H1 (cell line): ENCODE results near the gene STXBP6. TPM values are rescaled to one million over a fixed set of nuclear protein-coding genes. Genes with fewer than 3 reads are reported as not detected.

ENCODE experiments used
- CTCF ChIA-PET: fragments of 300-600 bp; sonication (Branson Sonifier 250); formaldehyde crosslinking; loops from one replicate; lab custom pipeline; 2021; ENCODE audit not compliant: partially characterized antibody; lab: Charles Lee
- POLR2A ChIA-PET: fragments of 300-600 bp; sonication (Branson Sonifier 250); formaldehyde crosslinking; loops from one replicate; lab custom pipeline; 2021; ENCODE audit warnings: inconsistent platforms; ENCODE audit not compliant: partially characterized antibody; lab: Charles Lee
- DNase-seq, 2 experiments: peaks; one replicate each; pipeline versions ENCODE4 v3.0.0 to v3.0.0-alpha.2; 2010 to 2022; ENCODE audit warnings: low spot score in 2 of 2, low read depth in 1 of 2, mixed read lengths in 1 of 2
- FAIRE-seq: peaks from 2 replicates; lab custom pipeline; 2011; peaks lifted over from hg19 to GRCh38; lab: Jason Lieb, UNC
- H2AFZ ChIP-seq: 2 replicates; pipeline ENCODE4 v1.8.1; 2012; ENCODE audit warnings: low read length, inconsistent platforms
- H2AK5ac ChIP-seq: 2 replicates; pipeline ENCODE4 v1.6.1; 2013; ENCODE audit warnings: low read depth, low read length
- H2BK120ac ChIP-seq: replicated peaks from 2 replicates; pipeline ENCODE3; 2013; ENCODE audit warnings: low read depth, low read length, inconsistent platforms
- H2BK12ac ChIP-seq: 2 replicates; pipeline ENCODE4 v1.6.1; 2013; ENCODE audit warnings: low read depth, low read length
- H2BK15ac ChIP-seq: 2 replicates; pipeline ENCODE4 v1.6.1; 2013; ENCODE audit warnings: low read length
- H2BK20ac ChIP-seq: 2 replicates; pipeline ENCODE4 v1.6.1; 2013; ENCODE audit warnings: low read length
- H2BK5ac ChIP-seq: 2 replicates; pipeline ENCODE4 v1.6.1; 2013; ENCODE audit warnings: low read depth, low read length
- H3K14ac ChIP-seq: 2 replicates; pipeline ENCODE4 v1.6.1; 2013; ENCODE audit warnings: inconsistent platforms; ENCODE audit not compliant: insufficient read length
- H3K18ac ChIP-seq: 2 replicates; pipeline ENCODE4 v1.6.1; 2013; ENCODE audit warnings: low read length; ENCODE audit errors: extremely low read depth
- H3K23ac ChIP-seq: 2 replicates; pipeline ENCODE4 v1.6.1; 2013; ENCODE audit warnings: inconsistent platforms; ENCODE audit not compliant: insufficient read length
- H3K23me2 ChIP-seq: 2 replicates; pipeline ENCODE4 v1.6.1; 2013; ENCODE audit warnings: low read depth, low read length
- H3K27ac ChIP-seq: 2 replicates; pipeline ENCODE4 v1.6.1; 2011; ENCODE audit warnings: low read depth, low read length, inconsistent platforms
- H3K27me3 ChIP-seq, 4 experiments: replicated peaks in 1 of 4; 1 replicate in 1 of 4; 2 replicates in 3 of 4; pipeline versions ENCODE4 v1.6.1 to v1.8.1; 2011 to 2013; ENCODE audit warnings: low read length in 3 of 4, mild to moderate bottlenecking in 3 of 4, inconsistent platforms in 2 of 4, mixed read lengths in 2 of 4, moderate library complexity in 1 of 4; ENCODE audit not compliant: control insufficient read depth in 3 of 4, insufficient read depth in 3 of 4; ENCODE audit errors: extremely low read depth in 1 of 4
- H3K36me3 ChIP-seq, 4 experiments: 2 replicates each; pipeline versions ENCODE4 v1.6.1 to v1.8.1; 2011 to 2013; ENCODE audit warnings: mild to moderate bottlenecking in 4 of 4, low read length in 3 of 4, moderate library complexity in 2 of 4, control low read depth in 1 of 4, inconsistent platforms in 1 of 4; ENCODE audit not compliant: insufficient read depth in 4 of 4, control insufficient read depth in 2 of 4
- H3K4ac ChIP-seq: replicated peaks from 2 replicates; pipeline ENCODE3; 2013; ENCODE audit warnings: low read length, low read depth, mixed read lengths, inconsistent platforms; ENCODE audit not compliant: insufficient read length
- H3K4me1 ChIP-seq, 4 experiments: replicated peaks in 1 of 4; 1 replicate in 1 of 4; 2 replicates in 3 of 4; pipeline versions ENCODE4 v1.6.1 to v1.8.1; 2011 to 2013; ENCODE audit warnings: low read length in 3 of 4, inconsistent platforms in 2 of 4, mixed read lengths in 1 of 4; ENCODE audit not compliant: insufficient read depth in 4 of 4, control insufficient read depth in 3 of 4
- H3K4me2 ChIP-seq, 2 experiments: 2 replicates each; pipeline versions ENCODE4 v1.6.1 to v1.8.1; 2011 to 2013; ENCODE audit warnings: low read depth in 2 of 2, low read length in 2 of 2, control low read depth in 1 of 2, inconsistent platforms in 1 of 2, mild to moderate bottlenecking in 1 of 2; ENCODE audit not compliant: insufficient read depth in 1 of 2
- H3K4me3 ChIP-seq, 4 experiments: fragments of 200-600, 300-600 bp in 1 of 4; sonication (generic), shearing (Covaris generic), sonication (Bioruptor Twin) in 1 of 4; 2 replicates each; pipeline versions ENCODE4 v1.5.1 to v1.8.1; 2011 to 2016; ENCODE audit warnings: low read length in 4 of 4, low read depth in 3 of 4, control low read depth in 2 of 4, inconsistent platforms in 2 of 4, mild to moderate bottlenecking in 2 of 4, mixed read lengths in 1 of 4, moderate library complexity in 1 of 4; ENCODE audit not compliant: insufficient read depth in 2 of 4; ENCODE audit errors: extremely low read depth in 1 of 4
- H3K56ac ChIP-seq: replicated peaks from 2 replicates; pipeline ENCODE3; 2013; ENCODE audit warnings: low read depth, mild to moderate bottlenecking, mixed read lengths, low read length, inconsistent platforms; ENCODE audit not compliant: insufficient read length
- H3K79me1 ChIP-seq: 2 replicates; pipeline ENCODE4 v1.6.1; 2013; ENCODE audit warnings: low read depth, low read length, control low read depth
- H3K79me2 ChIP-seq, 2 experiments: 2 replicates each; pipeline versions ENCODE4 v1.6.1 to v1.8.1; 2012 to 2013; ENCODE audit warnings: low read length in 2 of 2, mild to moderate bottlenecking in 2 of 2, inconsistent platforms in 1 of 2; ENCODE audit not compliant: insufficient read depth in 2 of 2, control insufficient read depth in 1 of 2
- H3K9ac ChIP-seq, 4 experiments: replicated peaks in 1 of 4; 1 replicate in 1 of 4; 2 replicates in 3 of 4; pipeline versions ENCODE4 v1.6.1 to v1.8.1; 2011 to 2013; ENCODE audit warnings: low read depth in 3 of 4, low read length in 3 of 4, control low read depth in 2 of 4, mild to moderate bottlenecking in 2 of 4, moderate library complexity in 2 of 4, inconsistent platforms in 1 of 4; ENCODE audit errors: extremely low read depth in 1 of 4
- H3K9me3 ChIP-seq, 2 experiments: 2 replicates each; pipeline versions ENCODE4 v1.6.1 to v1.8.1; 2012 to 2013; ENCODE audit warnings: mild to moderate bottlenecking in 2 of 2, moderate library complexity in 2 of 2, control low read depth in 1 of 2, inconsistent platforms in 1 of 2, low read depth in 1 of 2, low read length in 1 of 2, mixed read lengths in 1 of 2; ENCODE audit not compliant: insufficient read depth in 2 of 2
- H4K20me1 ChIP-seq, 2 experiments: replicated peaks in 1 of 2; 2 replicates each; pipeline versions ENCODE3 to v1.8.1; 2011 to 2013; ENCODE audit warnings: inconsistent platforms in 2 of 2, low read length in 2 of 2, mild to moderate bottlenecking in 1 of 2; ENCODE audit not compliant: insufficient read depth in 2 of 2, control insufficient read depth in 1 of 2
- H4K5ac ChIP-seq: 2 replicates; pipeline ENCODE4 v1.6.1; 2013; ENCODE audit warnings: low read length, low read depth, mixed read lengths, inconsistent platforms; ENCODE audit not compliant: insufficient read length
- H4K8ac ChIP-seq: 2 replicates; pipeline ENCODE4 v1.8.0; 2013; ENCODE audit warnings: mild to moderate bottlenecking, moderate library complexity, low read length, inconsistent platforms; ENCODE audit not compliant: insufficient read depth; ENCODE audit errors: extremely low read depth
- H4K91ac ChIP-seq: replicated peaks from 2 replicates; pipeline ENCODE3; 2013; ENCODE audit warnings: low read length, mixed read lengths, inconsistent platforms; ENCODE audit not compliant: insufficient read length
- BCL11A ChIP-seq, 2 experiments: IDR thresholded peaks; one replicate each; pipeline ENCODE4 v1.6.1; 2011; ENCODE audit warnings: low read depth in 2 of 2, low read length in 2 of 2, mild to moderate bottlenecking in 2 of 2
- EP300 ChIP-seq, 2 experiments: IDR thresholded peaks; 1 replicate in 1 of 2; 2 replicates in 1 of 2; pipeline ENCODE4 v1.6.1; 2011 to 2012; ENCODE audit warnings: low read depth in 2 of 2, low read length in 2 of 2, mild to moderate bottlenecking in 2 of 2, borderline replicate concordance in 1 of 2, inconsistent platforms in 1 of 2, moderate library complexity in 1 of 2
- POU5F1 ChIP-seq: IDR thresholded peaks from 2 replicates; pipeline ENCODE4 v1.6.1; 2011; ENCODE audit warnings: low read depth, mild to moderate bottlenecking, low read length, moderate library complexity
- SIRT6 ChIP-seq: IDR thresholded peaks from one replicate; pipeline ENCODE4 v1.7.1; 2012; ENCODE audit warnings: low read length, inconsistent platforms
- WGBS, 2 experiments: shearing (Covaris generic) in 1 of 2; methylation state at CpG; one replicate each; pipeline versions ENCODE4 v1.1.6 to v1.1.7; 2013 to 2015; ENCODE audit warnings: low lambda C conversion rate in 2 of 2, mixed read lengths in 2 of 2, inconsistent platforms in 1 of 2, low coverage in 1 of 2, missing lambda C conversion rate in 1 of 2; ENCODE audit not compliant: insufficient replicate concordance in 2 of 2, insufficient coverage in 1 of 2, insufficient read length in 1 of 2; ENCODE audit errors: extremely low coverage in 1 of 2, missing lambda C conversion rate in 1 of 2; 5-methylcytosine and 5-hydroxymethylcytosine counted together
- polyA plus RNA-seq, 7 experiments: library from polyadenylated mRNA; depleted of rRNA in 3 of 7; stranded (reverse) in 5 of 7; unstranded in 2 of 7; fragments of >200 nt in 5 of 7; fragments of 200-250 nt in 2 of 7; gene quantifications; 1 replicate in 5 of 7; 2 replicates in 1 of 7; 4 replicates in 1 of 7; pipeline versions ENCODE4 v1.2.1 to v1.2.3, GENCODE V29; 2011 to 2013; ENCODE audit warnings: missing spikeins in 2 of 7, mixed read lengths in 2 of 7
- total RNA-seq: library from RNA; stranded (reverse); fragmentation: NEBNext Ultra II Directional; extraction: Animal tissue kit (Norgen Biotek cat#: 25700); gene quantifications from 2 replicates; pipeline ENCODE4 v1.2.1, GENCODE V29; 2021

STXBP6 gene
- total and polyA plus RNA-seq, 2 of the 8 experiments (the other 6 are each of a cell fraction or from before 2014, with no cell fraction given), result 9.4 to 18.1 TPM

DNA sequence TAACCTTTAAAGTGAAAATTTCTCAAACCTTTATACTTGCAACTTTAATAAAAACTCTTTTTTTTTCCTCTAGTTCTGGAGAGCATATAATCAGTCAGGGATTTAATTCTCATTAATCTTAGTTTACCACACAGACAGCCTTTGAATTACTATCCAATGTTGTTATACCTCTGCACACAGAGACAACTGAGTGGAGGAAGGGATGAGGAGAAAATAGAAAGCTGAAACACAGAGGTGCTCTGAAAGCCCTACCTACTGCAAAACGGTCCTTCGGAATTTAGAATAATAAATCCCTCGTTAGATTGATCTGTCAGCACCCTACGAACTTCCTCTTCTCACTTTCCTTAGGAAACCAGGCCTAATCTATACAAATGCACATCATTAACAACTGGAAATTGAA, 122.1 kb downstream of the STXBP6 start:
- Histone ChIP-seq H3K18ac (no peak overlapping the region), H4K91ac (no peak overlapping the region), H2BK12ac (no peak overlapping the region), H4K8ac (no peak overlapping the region), H2BK15ac (no peak overlapping the region)
- no peak for TF ChIP-seq EP300 (IDR thresholded peaks at IDR 0.05; ENCODE audit: borderline replicate concordance in 1 of 2, low read depth in 2 of 2, low read length in 2 of 2)
- TF ChIP-seq POU5F1, result no peak
- no peak for TF ChIP-seq SIRT6
- TF ChIP-seq BCL11A (IDR thresholded peaks at IDR 0.05; ENCODE audit: low read depth in 2 of 2, low read length in 2 of 2), result no peak
- TF ChIP-seq, all 59 proteins: peak for 0
- DNase-seq (no peak), FAIRE-seq (no peak)
- H3K79me1 ChIP-seq, result no peaks in the 10 kb centered on the region
- no peak overlapping the region for H3K27ac ChIP-seq
- no peak overlapping the region for H3K56ac ChIP-seq
- no peak overlapping the region for H2BK120ac ChIP-seq
- H2BK20ac ChIP-seq, result no peak overlapping the region
- H3K9me3 ChIP-seq, result no peaks in the 10 kb centered on the region
- no peak overlapping the region for H3K9ac ChIP-seq
- H3K14ac ChIP-seq, result no peak overlapping the region
- H3K4me3 ChIP-seq, result no peak overlapping the region
- no peaks in the 10 kb centered on the region for H3K27me3 ChIP-seq
- POLR2A ChIA-PET, result no interaction called here
- H3K23ac ChIP-seq, result no peak overlapping the region
- no peak overlapping the region for H2BK5ac ChIP-seq
- H3K36me3 ChIP-seq, result no peaks in the 10 kb centered on the region
- no peak overlapping the region for H2AK5ac ChIP-seq
- no peak overlapping the region for H3K4me2 ChIP-seq
- H3K4me1 ChIP-seq, result no peaks in the 10 kb centered on the region; a peak in 4 of 7 replicates
- no peak overlapping the region for H3K4ac ChIP-seq
- no peaks in the 10 kb centered on the region for H4K20me1 ChIP-seq
- no peaks in the 10 kb centered on the region for H3K23me2 ChIP-seq
- H3K79me2 ChIP-seq, result no peaks in the 10 kb centered on the region
- WGBS, 2 experiments, result 57% methylated on average over 4 of the region's 4 CpGs; no CpG with 5 or more reads in 1 of the 2 experiments
- CTCF ChIA-PET, result interaction anchor here (1.5 to 2.3 kb wide), 2 partner anchors 10 to 26 kb away, joined by 3 to 9 read pairs; no protein-coding TSS in a partner anchor
- H2AFZ ChIP-seq, result no peak overlapping the region
- H4K5ac ChIP-seq, result no peak overlapping the region
